ENCODE measurements around the gene LTBP2. TPM values are rescaled to one million over a fixed set of nuclear protein-coding genes. Genes with fewer than 3 reads are reported as not detected.
A peak's percentile ranks its signal among the peaks of the same experiment; 100 is the strongest.

LTBP2 gene
- total RNA-seq, 1 experiment from 2014 or later = 17.4 TPM

DNA sequence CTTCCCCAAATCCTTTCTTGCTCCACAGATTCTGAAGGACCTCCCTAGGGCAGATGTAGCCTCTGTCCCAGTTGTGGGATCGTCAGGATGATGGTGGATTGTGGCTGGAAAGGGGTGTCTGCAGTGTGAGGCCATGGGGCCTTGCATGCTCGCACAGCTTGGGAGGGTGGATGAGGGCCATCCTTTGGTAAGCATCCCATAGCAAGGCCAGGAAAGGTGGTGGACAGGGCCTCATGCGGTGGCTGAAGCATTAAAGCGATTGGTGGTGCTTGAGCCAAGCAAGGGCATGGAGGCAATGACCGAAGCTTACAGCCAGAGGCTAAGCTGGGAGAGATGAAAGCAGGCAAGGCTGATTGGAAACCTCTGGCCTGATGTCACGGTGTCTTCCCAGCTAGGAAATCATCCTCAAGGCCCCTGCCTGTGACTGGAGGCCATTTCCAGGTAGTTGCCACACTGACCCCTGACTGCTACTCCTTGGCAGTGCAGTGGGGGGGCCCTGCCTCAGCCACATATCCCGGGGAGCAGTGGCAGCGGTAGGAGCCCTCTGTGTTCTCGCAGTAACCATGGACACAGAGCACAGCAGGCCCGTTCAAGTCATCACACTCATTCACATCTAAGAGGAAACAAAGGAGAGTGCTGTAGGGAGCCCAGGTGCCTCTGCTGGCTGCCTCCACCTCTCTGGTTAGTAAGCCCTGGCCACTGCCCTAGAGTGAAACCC lies 111.5 kb downstream of the LTBP2 start:
- Histone ChIP-seq H3K27me3 (ENCODE audit: low read length) (no peaks in the 10 kb centered on the region), H3K79me2 (ENCODE audit: low read length) (peaks cover 5% of the 10 kb centered on the region), H3F3A (ENCODE audit: low read length, unreplicated experiment) (no peaks in the 10 kb centered on the region), H2AFZ (ENCODE audit: low read length) (no peak overlapping the region), H4K20me1 (ENCODE audit: low read length) (no peaks in the 10 kb centered on the region), H3K36me3 (ENCODE audit: low read depth, low read length) (no peaks in the 10 kb centered on the region), H3K9me2 (replicated peaks; ENCODE audit: low read length) (no peaks in the 10 kb centered on the region), H3K9ac (ENCODE audit: low read length) (no peak overlapping the region), H3K4me1 (ENCODE audit: insufficient read depth, low read length) (peaks cover 5% of the 10 kb centered on the region), H3K27ac (ENCODE audit: low read length) (no peak overlapping the region), H3K9me3 (ENCODE audit: low read length) (no peaks in the 10 kb centered on the region), H3K4me3 (ENCODE audit: low read length) (no peak overlapping the region), H3K4me2 (ENCODE audit: low read length) (no peak overlapping the region)
- ATAC-seq = peak; percentile 37
- ChIA-PET POLR2A (ENCODE audit: unreplicated experiment) (no interaction called here), CTCF (interaction anchor here (0.5 kb wide), 1 partner anchor 71 kb away, joined by 3 read pairs; no protein-coding TSS in a partner anchor)
- TF ChIP-seq, protein P1, sequence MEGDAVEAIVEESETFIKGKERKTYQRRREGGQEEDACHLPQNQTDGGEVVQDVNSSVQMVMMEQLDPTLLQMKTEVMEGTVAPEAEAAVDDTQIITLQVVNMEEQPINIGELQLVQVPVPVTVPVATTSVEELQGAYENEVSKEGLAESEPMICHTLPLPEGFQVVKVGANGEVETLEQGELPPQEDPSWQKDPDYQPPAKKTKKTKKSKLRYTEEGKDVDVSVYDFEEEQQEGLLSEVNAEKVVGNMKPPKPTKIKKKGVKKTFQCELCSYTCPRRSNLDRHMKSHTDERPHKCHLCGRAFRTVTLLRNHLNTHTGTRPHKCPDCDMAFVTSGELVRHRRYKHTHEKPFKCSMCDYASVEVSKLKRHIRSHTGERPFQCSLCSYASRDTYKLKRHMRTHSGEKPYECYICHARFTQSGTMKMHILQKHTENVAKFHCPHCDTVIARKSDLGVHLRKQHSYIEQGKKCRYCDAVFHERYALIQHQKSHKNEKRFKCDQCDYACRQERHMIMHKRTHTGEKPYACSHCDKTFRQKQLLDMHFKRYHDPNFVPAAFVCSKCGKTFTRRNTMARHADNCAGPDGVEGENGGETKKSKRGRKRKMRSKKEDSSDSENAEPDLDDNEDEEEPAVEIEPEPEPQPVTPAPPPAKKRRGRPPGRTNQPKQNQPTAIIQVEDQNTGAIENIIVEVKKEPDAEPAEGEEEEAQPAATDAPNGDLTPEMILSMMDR (conservative IDR thresholded peaks at IDR 0.05; ENCODE audit: low read depth, low read length) = no peak
- TF ChIP-seq EZH2phosphoT487 (IDR thresholded peaks at IDR 0.05; ENCODE audit: borderline replicate concordance, low read length) = no peak
- no peak for TF ChIP-seq EZH2 (IDR thresholded peaks at IDR 0.05; ENCODE audit: low read length, unreplicated experiment)
- no peak for DNase-seq
- intact Hi-C loops (cut with micrococcal nuclease) = loop anchor here (1.0 to 5.0 kb wide), 3 partner anchors 109 to 304 kb away; partner anchors contain the start of genes AREL1 and FCF1
- BruUV-seq (replicated peaks) = TSS peak; percentile 31

DNA sequence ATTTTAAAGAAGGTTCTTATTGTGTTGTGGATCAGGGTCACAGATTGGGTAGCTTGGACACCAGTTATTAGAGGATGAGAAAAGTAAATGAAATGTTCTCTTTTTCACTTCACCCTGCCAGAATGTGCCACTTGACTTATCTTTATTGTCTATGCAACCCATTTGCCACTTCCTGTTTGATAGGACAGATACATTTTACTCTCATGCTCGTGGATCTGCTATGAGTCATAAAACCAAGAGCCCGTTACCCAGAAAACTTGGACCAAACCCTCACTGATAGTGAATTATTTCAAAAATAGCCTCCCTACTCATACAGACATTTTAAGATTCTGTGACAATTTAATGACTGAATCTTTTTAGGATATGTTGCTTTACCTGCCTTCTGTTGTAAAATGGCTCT lies 116.7 kb downstream of the LTBP2 start:
- H3K36me3 ChIP-seq (ENCODE audit: low read depth, low read length) = no peaks in the 10 kb centered on the region
- H3K9ac ChIP-seq (ENCODE audit: low read length) = no peak overlapping the region
- no peaks in the 10 kb centered on the region for H3K9me3 ChIP-seq (ENCODE audit: low read length)
- no TSS peak for BruUV-seq (replicated peaks)
- H3K27me3 ChIP-seq (ENCODE audit: low read length) = no peaks in the 10 kb centered on the region
- H2AFZ ChIP-seq (ENCODE audit: low read length) = no peak overlapping the region
- no peaks in the 10 kb centered on the region for H3F3A ChIP-seq (ENCODE audit: low read length, unreplicated experiment)
- no peaks in the 10 kb centered on the region for H3K9me2 ChIP-seq (replicated peaks; ENCODE audit: low read length)
- H3K27ac ChIP-seq (ENCODE audit: low read length) = no peak overlapping the region
- peak overlapping the region; percentile 96 for H3K4me2 ChIP-seq (ENCODE audit: low read length)
- DNase-seq (no peak), ATAC-seq (no peak)
- intact Hi-C loops (cut with micrococcal nuclease) = no loop called here
- TF ChIP-seq EZH2 (IDR thresholded peaks at IDR 0.05; ENCODE audit: low read length, unreplicated experiment) = no peak
- TF ChIP-seq EZH2phosphoT487 (IDR thresholded peaks at IDR 0.05; ENCODE audit: borderline replicate concordance, low read length) = no peak
- TF ChIP-seq, protein P1 (conservative IDR thresholded peaks at IDR 0.05; ENCODE audit: low read depth, low read length) = no peak
- H4K20me1 ChIP-seq (ENCODE audit: low read length) = no peaks in the 10 kb centered on the region
- CTCF ChIA-PET = no interaction called here
- POLR2A ChIA-PET (ENCODE audit: unreplicated experiment) = no interaction called here
- peak overlapping the region; percentile 93; the same call in 1 of the 2 replicates for H3K4me3 ChIP-seq (ENCODE audit: low read length)
- H3K79me2 ChIP-seq (ENCODE audit: low read length) = peaks cover 49% of the 10 kb centered on the region
- H3K4me1 ChIP-seq (ENCODE audit: insufficient read depth, low read length) = peaks cover 29% of the 10 kb centered on the region
